ENCODE data around the gene S1PR2. TPM values are rescaled to one million over a fixed set of nuclear protein-coding genes. Genes with fewer than 3 reads are reported as not detected.

S1PR2 gene
- total and polyA plus RNA-seq, 9 of the 15 experiments (the other 6 are each of a cell fraction or from before 2014, with no cell fraction given): 1.5 to 3.9 (median 2.0) TPM

DNA sequence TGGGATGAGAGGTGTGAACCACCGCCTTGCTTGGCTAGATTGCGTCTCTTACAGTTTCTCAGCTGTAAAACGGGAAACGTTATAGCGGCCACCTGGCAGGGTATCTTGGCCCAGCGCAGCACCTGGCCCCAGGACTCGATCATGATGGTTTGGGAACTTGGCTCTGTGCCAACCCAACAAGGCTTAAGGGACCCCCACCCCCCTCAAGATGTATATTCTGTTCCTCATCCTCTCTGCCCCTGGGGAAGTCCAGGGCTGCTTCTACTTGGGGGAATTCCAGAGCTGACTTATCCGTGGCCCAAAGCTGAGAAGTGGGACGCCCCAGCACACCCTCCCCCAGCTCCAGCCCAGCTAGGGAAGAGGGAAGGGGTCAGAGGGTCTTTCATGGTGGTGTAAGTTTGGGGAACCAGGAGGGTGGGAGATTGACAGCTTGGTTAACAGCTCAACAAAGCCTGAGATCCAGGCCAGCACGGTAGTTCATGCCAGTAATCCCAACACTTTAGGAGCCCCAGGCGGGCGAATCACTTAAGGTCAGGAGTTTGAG lies 40.5 kb upstream of the S1PR2 start (continued):
- TF ChIP-seq MEF2A (IDR thresholded peaks at IDR 0.05; ENCODE audit: control insufficient read depth, low read depth, low read length) (no peak), KAT8 (IDR thresholded peaks at IDR 0.05; ENCODE audit: low read depth) (no peak), SRSF1 (IDR thresholded peaks at IDR 0.05; ENCODE audit: low read depth, low read length) (no peak), ZNF785 (CRISPR knock-in tag; IDR thresholded peaks at IDR 0.05) (no peak), SREBF2 (CRISPR knock-in tag; IDR thresholded peaks at IDR 0.05) (no peak), ZNF280A (IDR thresholded peaks at IDR 0.05; ENCODE audit: low read depth, partially characterized antibody) (no peak), CLOCK (CRISPR knock-in tag; IDR thresholded peaks at IDR 0.05; ENCODE audit: borderline replicate concordance) (no peak), ZNF707 (CRISPR knock-in tag; conservative IDR thresholded peaks at IDR 0.05) (no peak), ZNF436 (CRISPR knock-in tag; IDR thresholded peaks at IDR 0.05) (no peak), PCBP2 (IDR thresholded peaks at IDR 0.05; ENCODE audit: low read depth, low read length, poor library complexity, severe bottlenecking) (no peak), JUND (IDR thresholded peaks at IDR 0.05; ENCODE audit: borderline replicate concordance, low read depth, low read length) (no peak), JUND (tag; IDR thresholded peaks at IDR 0.05; ENCODE audit: borderline replicate concordance, low read depth, low read length) (no peak), FUS (optimal IDR thresholded peaks at IDR 0.05; ENCODE audit: low read depth, low read length) (no peak), MCM5 (IDR thresholded peaks at IDR 0.05; ENCODE audit: low read depth) (no peak)
- TF ChIP-seq, protein P1, sequence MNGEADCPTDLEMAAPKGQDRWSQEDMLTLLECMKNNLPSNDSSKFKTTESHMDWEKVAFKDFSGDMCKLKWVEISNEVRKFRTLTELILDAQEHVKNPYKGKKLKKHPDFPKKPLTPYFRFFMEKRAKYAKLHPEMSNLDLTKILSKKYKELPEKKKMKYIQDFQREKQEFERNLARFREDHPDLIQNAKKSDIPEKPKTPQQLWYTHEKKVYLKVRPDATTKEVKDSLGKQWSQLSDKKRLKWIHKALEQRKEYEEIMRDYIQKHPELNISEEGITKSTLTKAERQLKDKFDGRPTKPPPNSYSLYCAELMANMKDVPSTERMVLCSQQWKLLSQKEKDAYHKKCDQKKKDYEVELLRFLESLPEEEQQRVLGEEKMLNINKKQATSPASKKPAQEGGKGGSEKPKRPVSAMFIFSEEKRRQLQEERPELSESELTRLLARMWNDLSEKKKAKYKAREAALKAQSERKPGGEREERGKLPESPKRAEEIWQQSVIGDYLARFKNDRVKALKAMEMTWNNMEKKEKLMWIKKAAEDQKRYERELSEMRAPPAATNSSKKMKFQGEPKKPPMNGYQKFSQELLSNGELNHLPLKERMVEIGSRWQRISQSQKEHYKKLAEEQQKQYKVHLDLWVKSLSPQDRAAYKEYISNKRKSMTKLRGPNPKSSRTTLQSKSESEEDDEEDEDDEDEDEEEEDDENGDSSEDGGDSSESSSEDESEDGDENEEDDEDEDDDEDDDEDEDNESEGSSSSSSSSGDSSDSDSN (IDR thresholded peaks at IDR 0.05; ENCODE audit: borderline replicate concordance in 1 of 2, low read depth in 2 of 2, low read length in 2 of 2): no peak

All from K562 (cell line).